ENCODE measurements around the gene HES5. TPM values are rescaled to one million over a fixed set of nuclear protein-coding genes. Genes with fewer than 3 reads are reported as not detected.

HES5 gene
- total RNA-seq, 1 donor from 2014 or later: not detected

- H3K9me3 Mint-ChIP-seq (ENCODE audit: unreplicated experiment): no peaks in the 10 kb centered on the region
- DNase-seq (ENCODE audit: low spot score): no peak
- no peaks in the 10 kb centered on the region for H3K4me1 Mint-ChIP-seq (ENCODE audit: unreplicated experiment)
- H3K4me3 Mint-ChIP-seq (ENCODE audit: unreplicated experiment): no peak overlapping the region
- no peak overlapping the region for H3K27ac Mint-ChIP-seq (ENCODE audit: unreplicated experiment)
- H3K27me3 Mint-ChIP-seq (ENCODE audit: unreplicated experiment): peaks cover 13% of the 10 kb centered on the region
- no peak for TF ChIP-seq CTCF (IDR thresholded peaks at IDR 0.05; ENCODE audit: unreplicated experiment)
- H3K36me3 Mint-ChIP-seq (ENCODE audit: low read depth, unreplicated experiment): no peaks in the 10 kb centered on the region
These were observed 41.4 kb downstream of the HES5 start for GRCh38 chr1:2488688-2489087.

- Mint-ChIP-seq H3K4me1 (ENCODE audit: unreplicated experiment) (no peaks in the 10 kb centered on the region), H3K27me3 (ENCODE audit: unreplicated experiment) (peaks cover 11% of the 10 kb centered on the region), H3K27ac (ENCODE audit: unreplicated experiment) (no peak overlapping the region), H3K4me3 (ENCODE audit: unreplicated experiment) (no peak overlapping the region), H3K36me3 (ENCODE audit: low read depth, unreplicated experiment) (no peaks in the 10 kb centered on the region), H3K9me3 (ENCODE audit: unreplicated experiment) (no peaks in the 10 kb centered on the region)
- no peak for DNase-seq (ENCODE audit: low spot score)
- no peak for TF ChIP-seq CTCF (IDR thresholded peaks at IDR 0.05; ENCODE audit: unreplicated experiment)
These were observed 43.5 kb downstream of the HES5 start for GRCh38 chr1:2486558-2486957.

- Mint-ChIP-seq H3K36me3 (ENCODE audit: low read depth, unreplicated experiment) (no peaks in the 10 kb centered on the region), H3K4me1 (ENCODE audit: unreplicated experiment) (no peaks in the 10 kb centered on the region), H3K4me3 (ENCODE audit: unreplicated experiment) (no peak overlapping the region), H3K27ac (ENCODE audit: unreplicated experiment) (no peak overlapping the region), H3K9me3 (ENCODE audit: unreplicated experiment) (no peaks in the 10 kb centered on the region), H3K27me3 (ENCODE audit: unreplicated experiment) (peaks cover 9% of the 10 kb centered on the region)
- no peak for DNase-seq (ENCODE audit: low spot score)
- no peak for TF ChIP-seq CTCF (IDR thresholded peaks at IDR 0.05; ENCODE audit: unreplicated experiment)
These were observed 44.0 kb downstream of the HES5 start for GRCh38 chr1:2486041-2486440.

GRCh38 chr1:2483970-2484369 is 46.1 kb downstream of the HES5 start:
- no peak for TF ChIP-seq CTCF (IDR thresholded peaks at IDR 0.05; ENCODE audit: unreplicated experiment)
- Mint-ChIP-seq H3K36me3 (ENCODE audit: low read depth, unreplicated experiment) (no peaks in the 10 kb centered on the region), H3K27me3 (ENCODE audit: unreplicated experiment) (peaks cover 7% of the 10 kb centered on the region), H3K27ac (ENCODE audit: unreplicated experiment) (no peak overlapping the region), H3K4me1 (ENCODE audit: unreplicated experiment) (no peaks in the 10 kb centered on the region), H3K9me3 (ENCODE audit: unreplicated experiment) (no peaks in the 10 kb centered on the region), H3K4me3 (ENCODE audit: unreplicated experiment) (no peak overlapping the region)
- no peak for DNase-seq (ENCODE audit: low spot score)

- TF ChIP-seq CTCF (IDR thresholded peaks at IDR 0.05; ENCODE audit: unreplicated experiment): no peak
- Mint-ChIP-seq H3K36me3 (ENCODE audit: low read depth, unreplicated experiment) (no peaks in the 10 kb centered on the region), H3K9me3 (ENCODE audit: unreplicated experiment) (no peaks in the 10 kb centered on the region), H3K4me3 (ENCODE audit: unreplicated experiment) (no peak overlapping the region), H3K27ac (ENCODE audit: unreplicated experiment) (no peak overlapping the region), H3K27me3 (ENCODE audit: unreplicated experiment) (peaks cover 7% of the 10 kb centered on the region), H3K4me1 (ENCODE audit: unreplicated experiment) (no peaks in the 10 kb centered on the region)
- DNase-seq (ENCODE audit: low spot score): no peak
These were observed 47.0 kb downstream of the HES5 start for GRCh38 chr1:2483026-2483425.

All from endothelial cell (in vitro differentiated cells).